Breast epithelium (tissue), 4 donors: ENCODE measurements around the gene BRF1. TPM values are rescaled to one million over a fixed set of nuclear protein-coding genes. Genes with fewer than 3 reads are reported as not detected.

Source experiments
- DNase-seq, 2 donors: peaks; one replicate each; pipeline ENCODE4 v3.0.0-alpha.2; 2019; ENCODE audit warnings: low spot score in 2 of 2
- H3K27ac ChIP-seq, 2 donors: fragments of 200-600 bp; sonication (generic) in 1 of 2; one replicate each; pipeline ENCODE4 v1.5.1; 2016 to 2019; ENCODE audit warnings: mild to moderate bottlenecking in 1 of 2
- H3K27me3 ChIP-seq, 2 donors: fragments of 200-600 bp; sonication (generic) in 1 of 2; one replicate each; pipeline versions ENCODE4 v1.5.1 to v1.6.0; 2017 to 2019; ENCODE audit warnings: control low read depth in 1 of 2, mild to moderate bottlenecking in 1 of 2
- H3K36me3 ChIP-seq: fragments of 200-600 bp; one replicate; pipeline ENCODE4 v1.5.1; 2019
- H3K4me1 ChIP-seq, 2 donors: fragments of 200-600 bp; sonication (generic); one replicate each; pipeline ENCODE4 v1.5.1; 2016 to 2019; ENCODE audit warnings: control low read depth in 1 of 2
- H3K4me3 ChIP-seq, 3 donors: fragments of 200-600 bp; sonication (generic); 1 replicate in 2 of 3; 2 replicates in 1 of 3; pipeline ENCODE4 v1.5.1; 2016 to 2019; ENCODE audit warnings: mild to moderate bottlenecking in 3 of 3, moderate library complexity in 2 of 3
- H3K9me3 ChIP-seq, 2 donors: fragments of 200-600 bp; sonication (generic) in 1 of 2; one replicate each; pipeline ENCODE4 v1.5.1; 2016 to 2019; ENCODE audit warnings: control low read depth in 1 of 2
- CTCF ChIP-seq, 3 donors: fragments of 450-650 bp; IDR thresholded peaks; one replicate each; pipeline ENCODE4 v1.5.1; 2016 to 2017; ENCODE audit warnings: antibody characterized with exemption in 3 of 3, mild to moderate bottlenecking in 3 of 3, moderate library complexity in 3 of 3
- POLR2A ChIP-seq: fragments of 450-650 bp; IDR thresholded peaks from one replicate; pipeline ENCODE4 v1.6.1; 2016; ENCODE audit warnings: antibody characterized with exemption, mild to moderate bottlenecking, moderate library complexity
- POLR2AphosphoS5 ChIP-seq, 3 donors: sonication (generic); formaldehyde crosslinking; IDR thresholded peaks; one replicate each; pipeline ENCODE4 v1.6.1; 2017; ENCODE audit warnings: antibody characterized with exemption in 3 of 3
- intact Hi-C: fragments of 100-400 bp; cut with DNase I; formaldehyde crosslinking; loops from one replicate; pipeline ENCODE4 v1.15.1; 2023; ENCODE audit warnings: low total_unique reads
- total RNA-seq, 3 donors: library from RNA; depleted of rRNA; stranded (reverse); fragments of >200 nt; gene quantifications; one replicate each; pipeline ENCODE4 v1.1.0, GENCODE V29; 2016

BRF1 gene
- total RNA-seq, 3 donors from 2014 or later: 30.2 to 45.6 (median 38.6) TPM

- no peaks in the 10 kb centered on the region for H3K4me1 ChIP-seq
- intact Hi-C loops: no loop called here
- no peak for DNase-seq
- no peaks in the 10 kb centered on the region for H3K9me3 ChIP-seq
- TF ChIP-seq POLR2AphosphoS5 (IDR thresholded peaks at IDR 0.05): no peak
- no peak for TF ChIP-seq POLR2A
- no peak for TF ChIP-seq CTCF (IDR thresholded peaks at IDR 0.05)
- no peaks in the 10 kb centered on the region for H3K27me3 ChIP-seq
- no peak overlapping the region for H3K4me3 ChIP-seq
- H3K27ac ChIP-seq: peak overlapping the region in 1 of 2 donors; percentile 43
- no peaks in the 10 kb centered on the region for H3K36me3 ChIP-seq
Measured at GRCh38 chr14:105161309-105161708, 139.5 kb downstream of the BRF1 start.

- no peaks in the 10 kb centered on the region for H3K36me3 ChIP-seq
- H3K9me3 ChIP-seq: no peaks in the 10 kb centered on the region
- TF ChIP-seq CTCF (IDR thresholded peaks at IDR 0.05) (no peak), POLR2AphosphoS5 (IDR thresholded peaks at IDR 0.05) (no peak), POLR2A (no peak)
- intact Hi-C loops: no loop called here
- no peak for DNase-seq
- no peaks in the 10 kb centered on the region for H3K4me1 ChIP-seq
- no peak overlapping the region for H3K4me3 ChIP-seq
- no peaks in the 10 kb centered on the region for H3K27me3 ChIP-seq
- H3K27ac ChIP-seq: peak overlapping the region in 1 of 2 donors; percentile 43
Measured at GRCh38 chr14:105160776-105161175, 140.0 kb downstream of the BRF1 start.

GRCh38 chr14:105159344-105159743 lies 141.5 kb downstream of the BRF1 start:
- H3K9me3 ChIP-seq: no peaks in the 10 kb centered on the region
- TF ChIP-seq CTCF (IDR thresholded peaks at IDR 0.05) (no peak), POLR2A (no peak), POLR2AphosphoS5 (IDR thresholded peaks at IDR 0.05) (no peak)
- no peak for DNase-seq
- H3K4me3 ChIP-seq: no peak overlapping the region
- intact Hi-C loops: no loop called here
- no peaks in the 10 kb centered on the region for H3K36me3 ChIP-seq
- no peaks in the 10 kb centered on the region for H3K4me1 ChIP-seq
- no peak overlapping the region for H3K27ac ChIP-seq
- no peaks in the 10 kb centered on the region for H3K27me3 ChIP-seq

Other genes with a start within 250 kb of the BRF1 start
- gene GPR132, start 235.6 kb downstream of the BRF1 start, total RNA-seq: 1 to 10 TPM; 1.3 to 2.9 (median 1.8) TPM
- 10 to 100 TPM in 2 of 3 donors, 1 to 10 TPM in 1; 4.2 to 15.4 (median 13.1) TPM for gene JAG2, start 132.2 kb downstream of the BRF1 start, total RNA-seq
- 10 to 100 TPM; 13.6 to 14.9 (median 14.1) TPM for gene NUDT14, start 119.7 kb downstream of the BRF1 start, total RNA-seq
- 10 to 100 TPM; 37.0 to 86.1 (median 41.0) TPM for gene BTBD6, start 52.5 kb downstream of the BRF1 start, total RNA-seq
- 10 to 100 TPM; 46.0 to 70.9 (median 67.8) TPM for gene PACS2, start 13.7 kb upstream of the BRF1 start, total RNA-seq
- gene TEX22, start 97.5 kb upstream of the BRF1 start, total RNA-seq: under 1 TPM; 0.33 to 0.64 (median 0.59) TPM
- 10 to 100 TPM; 50.7 to 70.1 (median 68.8) TPM for gene MTA1, start 118.8 kb upstream of the BRF1 start, total RNA-seq
- gene CRIP2, start 173.8 kb upstream of the BRF1 start, total RNA-seq: 100 to 1,000 TPM in 1 of 3 donors, 10 to 100 TPM in 2; 46.2 to 146 (median 92.1) TPM
- 10 to 100 TPM; 24.1 to 32.8 (median 32.8) TPM for gene CRIP1, start 185.9 kb upstream of the BRF1 start, total RNA-seq
- gene TEDC1, start 190.2 kb upstream of the BRF1 start, total RNA-seq: 1 to 10 TPM; 4.9 to 7.8 (median 6.7) TPM
- 1 to 10 TPM; 2.4 to 9.2 (median 9.2) TPM for gene TMEM121, start 225.6 kb upstream of the BRF1 start, total RNA-seq